ENCODE results near the gene LAMA4. TPM values are rescaled to one million over a fixed set of nuclear protein-coding genes. Genes with fewer than 3 reads are reported as not detected.

Gene LAMA4
- polyA plus RNA-seq, 2 of the 4 experiments (the other 2 are of a cell fraction) = 1.0 to 3.1 TPM

DNA sequence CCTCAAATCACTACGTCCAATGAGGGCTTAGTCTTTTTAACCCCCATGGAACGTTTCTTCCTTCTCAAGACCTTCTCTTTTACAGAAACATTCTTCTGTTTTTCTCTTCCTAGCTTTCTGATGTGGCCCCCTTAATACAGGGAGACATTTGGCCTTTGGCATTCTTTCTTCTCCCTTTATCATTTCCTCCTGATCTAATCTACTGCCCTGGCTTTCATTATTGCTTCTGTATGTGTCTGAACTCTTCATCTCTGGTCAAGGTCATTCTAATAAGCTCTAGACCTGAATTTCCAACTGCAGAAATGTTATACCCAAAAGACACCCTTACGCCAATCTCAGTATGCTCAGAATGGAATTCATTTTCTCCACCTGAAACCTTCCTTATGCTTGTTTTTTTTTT lies 18.4 kb upstream of the LAMA4 start (continued):
- TF ChIP-seq POLR2AphosphoS2 (conservative IDR thresholded peaks at IDR 0.05; ENCODE audit: low read length) (no peak), HDAC2 (IDR thresholded peaks at IDR 0.05) (no peak), HOXB5 (CRISPR knock-in tag; IDR thresholded peaks at IDR 0.05) (no peak), MAZ (IDR thresholded peaks at IDR 0.05; ENCODE audit: borderline replicate concordance, low read depth, low read length) (no peak)

DNA sequence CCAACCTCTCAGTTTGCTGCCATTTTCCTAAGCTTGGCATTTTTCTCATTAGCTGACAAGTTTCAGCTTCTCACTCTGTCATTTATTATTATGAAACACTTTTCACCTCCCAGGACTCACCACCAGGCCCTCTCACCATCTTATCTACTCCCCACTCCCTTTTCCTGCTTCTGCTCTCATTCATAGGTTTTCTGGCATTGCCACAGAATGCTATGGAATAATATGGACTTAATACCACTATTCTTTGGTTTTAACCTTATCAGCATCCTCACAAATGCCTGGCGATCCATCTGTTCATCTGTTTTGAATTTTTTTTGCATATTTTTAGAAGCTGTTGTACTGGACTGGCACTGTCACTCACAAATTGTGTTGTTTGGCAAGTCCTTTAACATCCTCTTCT lies 16.4 kb upstream of the LAMA4 start:
- FAIRE-seq (no peak), DNase-seq (ENCODE audit: low read depth in 1 of 2, low spot score in 1 of 2) (no peak), ATAC-seq (no peak)
- TF ChIP-seq CBX8 (IDR thresholded peaks at IDR 0.05) (no peak), NPAS2 (CRISPR knock-in tag; IDR thresholded peaks at IDR 0.05; ENCODE audit: borderline replicate concordance) (no peak), TP53 (CRISPR knock-in tag; IDR thresholded peaks at IDR 0.05) (no peak), ESRRA (IDR thresholded peaks at IDR 0.05; ENCODE audit: borderline replicate concordance, low read length) (no peak), SMC3 (IDR thresholded peaks at IDR 0.05) (no peak), POLR2A (IDR thresholded peaks at IDR 0.05; ENCODE audit: low read length) (no peak), ZSCAN20 (CRISPR knock-in tag; IDR thresholded peaks at IDR 0.05) (no peak), RAD21 (conservative IDR thresholded peaks at IDR 0.05 in 1 of 2, IDR thresholded peaks at IDR 0.05 in 1 of 2) (no peak), EP300 (IDR thresholded peaks at IDR 0.05) (no peak)
- TF ChIP-seq, protein P1, sequence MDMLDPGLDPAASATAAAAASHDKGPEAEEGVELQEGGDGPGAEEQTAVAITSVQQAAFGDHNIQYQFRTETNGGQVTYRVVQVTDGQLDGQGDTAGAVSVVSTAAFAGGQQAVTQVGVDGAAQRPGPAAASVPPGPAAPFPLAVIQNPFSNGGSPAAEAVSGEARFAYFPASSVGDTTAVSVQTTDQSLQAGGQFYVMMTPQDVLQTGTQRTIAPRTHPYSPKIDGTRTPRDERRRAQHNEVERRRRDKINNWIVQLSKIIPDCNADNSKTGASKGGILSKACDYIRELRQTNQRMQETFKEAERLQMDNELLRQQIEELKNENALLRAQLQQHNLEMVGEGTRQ (IDR thresholded peaks at IDR 0.05) = no peak
- TF ChIP-seq, protein P2, sequence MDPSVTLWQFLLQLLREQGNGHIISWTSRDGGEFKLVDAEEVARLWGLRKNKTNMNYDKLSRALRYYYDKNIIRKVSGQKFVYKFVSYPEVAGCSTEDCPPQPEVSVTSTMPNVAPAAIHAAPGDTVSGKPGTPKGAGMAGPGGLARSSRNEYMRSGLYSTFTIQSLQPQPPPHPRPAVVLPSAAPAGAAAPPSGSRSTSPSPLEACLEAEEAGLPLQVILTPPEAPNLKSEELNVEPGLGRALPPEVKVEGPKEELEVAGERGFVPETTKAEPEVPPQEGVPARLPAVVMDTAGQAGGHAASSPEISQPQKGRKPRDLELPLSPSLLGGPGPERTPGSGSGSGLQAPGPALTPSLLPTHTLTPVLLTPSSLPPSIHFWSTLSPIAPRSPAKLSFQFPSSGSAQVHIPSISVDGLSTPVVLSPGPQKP (IDR thresholded peaks at IDR 0.05; ENCODE audit: low read depth, low read length) = no peak
- WGBS (ENCODE audit: missing lambda C conversion rate) = 71% methylated on average over 1 of the region's 1 CpG
- H3K9me3 ChIP-seq = no peaks in the 10 kb centered on the region
- H3K4me1 ChIP-seq = no peaks in the 10 kb centered on the region
- no peak overlapping the region for H3K4me3 ChIP-seq
- CTCF ChIA-PET = interaction anchor here (1.1 kb wide), 1 partner anchor 26 kb away, joined by 3 read pairs; no protein-coding TSS in a partner anchor
- POLR2A ChIA-PET = no interaction called here
- no peak overlapping the region for H3K27ac ChIP-seq
- H3K4me2 ChIP-seq = no peak overlapping the region

DNA sequence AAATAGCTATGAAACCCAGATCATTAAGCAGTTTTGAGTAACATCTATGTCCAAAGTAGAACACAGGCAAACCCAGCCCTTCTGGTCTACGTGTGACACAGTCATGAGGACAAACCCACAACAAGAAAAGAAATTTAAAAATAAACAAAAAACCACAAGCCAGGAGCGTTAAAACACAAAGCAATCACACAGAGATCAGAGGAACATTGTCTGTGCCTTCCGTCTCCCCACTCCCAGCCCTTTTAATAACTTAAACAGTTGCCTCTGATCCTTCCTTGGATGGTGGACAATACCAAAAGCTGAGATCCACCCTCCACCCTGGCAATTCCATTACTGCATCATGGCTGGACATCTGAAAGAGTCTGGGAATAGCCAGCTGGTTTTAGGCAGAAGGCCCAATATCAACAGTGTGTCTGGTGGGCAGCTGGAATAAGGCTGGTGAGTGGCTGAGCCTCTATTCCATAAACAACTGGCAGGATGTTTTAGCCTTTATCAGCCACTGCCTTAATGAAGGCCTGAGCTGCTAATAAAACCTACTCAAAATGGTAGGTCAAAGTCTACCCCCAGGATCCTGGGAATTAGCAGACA lies 15.7 kb upstream of the LAMA4 start:
- Histone ChIP-seq H3K4me2 (no peak overlapping the region), H3K4me1 (no peaks in the 10 kb centered on the region), H3K9me3 (no peaks in the 10 kb centered on the region), H3K27ac (no peak overlapping the region), H3K4me3 (no peak overlapping the region)
- no peak for DNase-seq (ENCODE audit: low read depth in 1 of 2, low spot score in 1 of 2)
- ChIA-PET POLR2A (no interaction called here), CTCF (interaction anchor here (1.1 to 1.9 kb wide), 3 partner anchors 7 to 90 kb away, joined by 3 to 6 read pairs (median 4); no protein-coding TSS in a partner anchor)
- ATAC-seq = no peak
- TF ChIP-seq HEYL (CRISPR knock-in tag; IDR thresholded peaks at IDR 0.05) (no peak), TP53 (CRISPR knock-in tag; IDR thresholded peaks at IDR 0.05) (no peak), FOSB (CRISPR knock-in tag; IDR thresholded peaks at IDR 0.05) (no peak), EHF (CRISPR knock-in tag; IDR thresholded peaks at IDR 0.05) (no peak), ESRRA (IDR thresholded peaks at IDR 0.05; ENCODE audit: borderline replicate concordance, low read length) (no peak), SMC3 (IDR thresholded peaks at IDR 0.05) (no peak), RNF2 (IDR thresholded peaks at IDR 0.05; ENCODE audit: borderline replicate concordance, low read depth) (no peak), CBX8 (IDR thresholded peaks at IDR 0.05) (no peak), NFE2L2 (conservative IDR thresholded peaks at IDR 0.05; ENCODE audit: low read length) (no peak), TFCP2L1 (CRISPR knock-in tag; IDR thresholded peaks at IDR 0.05) (no peak), HOXB5 (CRISPR knock-in tag; IDR thresholded peaks at IDR 0.05) (no peak)
- TF ChIP-seq, protein P3, sequence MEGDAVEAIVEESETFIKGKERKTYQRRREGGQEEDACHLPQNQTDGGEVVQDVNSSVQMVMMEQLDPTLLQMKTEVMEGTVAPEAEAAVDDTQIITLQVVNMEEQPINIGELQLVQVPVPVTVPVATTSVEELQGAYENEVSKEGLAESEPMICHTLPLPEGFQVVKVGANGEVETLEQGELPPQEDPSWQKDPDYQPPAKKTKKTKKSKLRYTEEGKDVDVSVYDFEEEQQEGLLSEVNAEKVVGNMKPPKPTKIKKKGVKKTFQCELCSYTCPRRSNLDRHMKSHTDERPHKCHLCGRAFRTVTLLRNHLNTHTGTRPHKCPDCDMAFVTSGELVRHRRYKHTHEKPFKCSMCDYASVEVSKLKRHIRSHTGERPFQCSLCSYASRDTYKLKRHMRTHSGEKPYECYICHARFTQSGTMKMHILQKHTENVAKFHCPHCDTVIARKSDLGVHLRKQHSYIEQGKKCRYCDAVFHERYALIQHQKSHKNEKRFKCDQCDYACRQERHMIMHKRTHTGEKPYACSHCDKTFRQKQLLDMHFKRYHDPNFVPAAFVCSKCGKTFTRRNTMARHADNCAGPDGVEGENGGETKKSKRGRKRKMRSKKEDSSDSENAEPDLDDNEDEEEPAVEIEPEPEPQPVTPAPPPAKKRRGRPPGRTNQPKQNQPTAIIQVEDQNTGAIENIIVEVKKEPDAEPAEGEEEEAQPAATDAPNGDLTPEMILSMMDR (IDR thresholded peaks at IDR 0.05) = no peak
- TF ChIP-seq, protein P4, sequence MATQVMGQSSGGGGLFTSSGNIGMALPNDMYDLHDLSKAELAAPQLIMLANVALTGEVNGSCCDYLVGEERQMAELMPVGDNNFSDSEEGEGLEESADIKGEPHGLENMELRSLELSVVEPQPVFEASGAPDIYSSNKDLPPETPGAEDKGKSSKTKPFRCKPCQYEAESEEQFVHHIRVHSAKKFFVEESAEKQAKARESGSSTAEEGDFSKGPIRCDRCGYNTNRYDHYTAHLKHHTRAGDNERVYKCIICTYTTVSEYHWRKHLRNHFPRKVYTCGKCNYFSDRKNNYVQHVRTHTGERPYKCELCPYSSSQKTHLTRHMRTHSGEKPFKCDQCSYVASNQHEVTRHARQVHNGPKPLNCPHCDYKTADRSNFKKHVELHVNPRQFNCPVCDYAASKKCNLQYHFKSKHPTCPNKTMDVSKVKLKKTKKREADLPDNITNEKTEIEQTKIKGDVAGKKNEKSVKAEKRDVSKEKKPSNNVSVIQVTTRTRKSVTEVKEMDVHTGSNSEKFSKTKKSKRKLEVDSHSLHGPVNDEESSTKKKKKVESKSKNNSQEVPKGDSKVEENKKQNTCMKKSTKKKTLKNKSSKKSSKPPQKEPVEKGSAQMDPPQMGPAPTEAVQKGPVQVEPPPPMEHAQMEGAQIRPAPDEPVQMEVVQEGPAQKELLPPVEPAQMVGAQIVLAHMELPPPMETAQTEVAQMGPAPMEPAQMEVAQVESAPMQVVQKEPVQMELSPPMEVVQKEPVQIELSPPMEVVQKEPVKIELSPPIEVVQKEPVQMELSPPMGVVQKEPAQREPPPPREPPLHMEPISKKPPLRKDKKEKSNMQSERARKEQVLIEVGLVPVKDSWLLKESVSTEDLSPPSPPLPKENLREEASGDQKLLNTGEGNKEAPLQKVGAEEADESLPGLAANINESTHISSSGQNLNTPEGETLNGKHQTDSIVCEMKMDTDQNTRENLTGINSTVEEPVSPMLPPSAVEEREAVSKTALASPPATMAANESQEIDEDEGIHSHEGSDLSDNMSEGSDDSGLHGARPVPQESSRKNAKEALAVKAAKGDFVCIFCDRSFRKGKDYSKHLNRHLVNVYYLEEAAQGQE (IDR thresholded peaks at IDR 0.05) = no peak
- WGBS (ENCODE audit: missing lambda C conversion rate) = 66% methylated on average over 3 of the region's 3 CpGs
- no peak for FAIRE-seq

Data from A549 (cell line).